GM21381 (cell line): Measurements from ENCODE around the gene PGAP3.
"Not testable (repeated sequence)": the region's sequence is repeated elsewhere in the genome, so short reads cannot be mapped to it uniquely, and the experiment has no call there.

Source experiments
- ATAC-seq: cut with Tn5 transposase; IDR thresholded peaks from one replicate; pipeline ENCODE4 v1.9.1; 2021; ENCODE audit warnings: mild to moderate bottlenecking, moderate library complexity; ENCODE audit not compliant: unreplicated experiment

The PGAP3 gene

DNA sequence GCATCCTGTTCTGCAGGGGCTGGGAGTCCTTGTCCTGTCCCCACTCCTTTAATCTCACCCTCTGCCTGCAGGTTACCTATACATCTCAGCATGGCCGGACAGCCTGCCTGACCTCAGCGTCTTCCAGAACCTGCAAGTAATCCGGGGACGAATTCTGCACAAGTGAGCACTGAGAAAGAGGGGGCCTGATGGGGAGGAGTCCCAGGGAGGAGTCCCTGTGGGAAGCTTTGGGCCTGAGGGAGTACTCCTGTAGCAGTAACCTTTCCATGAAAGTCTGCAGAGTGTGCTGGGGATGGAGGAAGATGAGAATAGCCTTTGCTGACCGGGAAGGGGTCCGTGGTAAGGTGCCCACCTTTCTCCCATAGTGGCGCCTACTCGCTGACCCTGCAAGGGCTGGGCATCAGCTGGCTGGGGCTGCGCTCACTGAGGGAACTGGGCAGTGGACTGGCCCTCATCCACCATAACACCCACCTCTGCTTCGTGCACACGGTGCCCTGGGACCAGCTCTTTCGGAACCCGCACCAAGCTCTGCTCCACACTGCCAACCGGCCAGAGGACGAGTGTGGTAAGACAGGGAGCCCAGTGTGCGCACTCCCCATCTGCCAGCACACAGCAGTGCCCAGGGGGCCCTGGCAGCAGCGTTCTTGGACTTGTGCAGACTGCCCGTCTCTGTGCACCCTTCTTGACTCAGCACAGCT, 27.7 kb upstream of the PGAP3 start:
- no peak for ATAC-seq

GRCh38 chr17:39714234-39714633, 26.4 kb upstream of the PGAP3 start:
- ATAC-seq: no peak

- ATAC-seq: no peak
Observed at GRCh38 chr17:39711851-39712250, 24.0 kb upstream of the PGAP3 start.

DNA sequence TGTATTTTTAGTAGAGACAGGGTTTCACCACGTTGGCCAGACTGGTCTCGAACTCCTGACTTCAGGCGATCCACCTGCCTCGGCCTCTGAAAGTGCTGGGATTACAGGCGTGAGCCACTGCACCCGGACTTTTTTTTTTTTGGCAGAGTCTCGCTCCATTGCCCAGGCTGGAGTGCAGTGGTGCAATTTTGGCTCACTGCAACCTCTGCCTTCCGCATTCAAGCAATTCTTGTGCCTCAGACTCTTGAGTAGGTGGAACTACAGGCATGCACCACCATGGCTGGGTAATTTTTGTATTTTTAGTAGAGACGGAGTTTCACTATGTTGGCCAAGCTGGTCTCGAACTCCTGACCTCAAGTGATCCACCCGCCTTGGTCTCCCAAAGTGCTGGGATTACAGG, 23.2 kb upstream of the PGAP3 start:
- ATAC-seq: not testable (repeated sequence)

- ATAC-seq: no peak
Observed at GRCh38 chr17:39709998-39710964, 22.4 kb upstream of the PGAP3 start.

GRCh38 chr17:39709319-39709997, 21.6 kb upstream of the PGAP3 start:
- no peak for ATAC-seq

- no peak for ATAC-seq
Observed at GRCh38 chr17:39706921-39707337, 19.1 kb upstream of the PGAP3 start.

GRCh38 chr17:39706383-39706782, 18.5 kb upstream of the PGAP3 start:
- ATAC-seq: no peak

DNA sequence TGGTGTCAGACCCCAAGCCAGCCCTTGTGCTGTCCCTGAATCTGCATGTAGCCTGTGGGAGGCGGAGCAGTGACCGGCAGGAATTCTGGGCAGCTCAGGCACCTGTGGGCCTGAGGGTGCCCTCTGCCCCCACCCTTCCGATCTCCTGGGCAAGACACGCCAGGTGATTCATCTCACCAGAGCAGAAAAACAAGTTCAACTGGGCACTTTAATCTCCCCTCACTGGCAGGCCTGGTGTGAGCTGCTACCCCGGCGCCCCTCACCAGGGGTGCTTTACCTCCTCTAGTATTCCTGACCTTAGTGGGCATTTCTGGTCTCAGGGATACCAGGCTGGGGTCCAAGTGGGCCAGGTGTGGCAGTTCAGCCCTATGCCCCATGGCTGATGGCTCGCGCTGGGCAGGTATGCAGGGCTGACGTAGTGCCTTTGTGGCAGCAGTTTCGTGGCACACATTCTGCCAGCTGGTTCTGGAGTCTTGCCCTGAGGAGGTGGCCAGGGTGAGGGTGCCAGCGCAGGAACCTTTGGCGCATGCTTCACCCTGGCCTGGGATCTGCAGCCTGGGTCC, 18.0 kb upstream of the PGAP3 start:
- no peak for ATAC-seq

DNA sequence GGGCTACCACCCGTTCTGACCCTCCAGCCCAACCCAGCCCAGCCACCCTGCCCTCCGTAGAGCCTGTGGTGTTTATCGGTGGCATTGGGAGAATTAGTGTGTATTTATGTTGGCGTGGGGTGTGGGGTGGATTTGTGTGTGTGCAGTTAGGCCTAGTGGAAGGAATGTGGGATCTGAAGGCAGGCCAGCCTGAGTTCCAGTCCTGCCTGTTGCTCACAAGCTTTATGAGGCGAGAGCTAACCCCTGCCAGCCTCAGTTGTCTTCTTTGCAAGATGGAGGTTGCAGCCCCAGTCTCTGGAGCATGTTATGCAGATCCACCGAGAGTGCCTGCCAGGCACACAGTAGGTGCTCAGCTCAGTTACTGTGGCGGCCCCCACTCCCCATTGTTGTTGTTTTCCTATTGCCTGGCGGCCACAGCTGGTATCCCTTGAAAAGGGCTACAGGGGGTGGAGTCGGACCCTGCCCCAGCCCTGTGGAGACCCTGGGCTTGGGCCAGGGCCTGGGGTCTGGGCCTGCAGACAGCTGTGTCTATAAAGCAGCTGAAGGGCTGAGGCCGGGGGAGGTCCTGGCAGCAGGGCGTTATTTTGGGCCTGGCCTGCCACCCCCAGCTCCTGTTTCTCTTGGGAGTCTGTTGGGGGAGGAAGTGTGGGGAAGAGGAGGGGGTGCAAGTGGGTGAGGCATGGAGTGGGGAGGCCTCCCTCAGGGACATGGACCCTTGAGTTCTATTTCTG, 17.1 kb upstream of the PGAP3 start:
- ATAC-seq: no peak

DNA sequence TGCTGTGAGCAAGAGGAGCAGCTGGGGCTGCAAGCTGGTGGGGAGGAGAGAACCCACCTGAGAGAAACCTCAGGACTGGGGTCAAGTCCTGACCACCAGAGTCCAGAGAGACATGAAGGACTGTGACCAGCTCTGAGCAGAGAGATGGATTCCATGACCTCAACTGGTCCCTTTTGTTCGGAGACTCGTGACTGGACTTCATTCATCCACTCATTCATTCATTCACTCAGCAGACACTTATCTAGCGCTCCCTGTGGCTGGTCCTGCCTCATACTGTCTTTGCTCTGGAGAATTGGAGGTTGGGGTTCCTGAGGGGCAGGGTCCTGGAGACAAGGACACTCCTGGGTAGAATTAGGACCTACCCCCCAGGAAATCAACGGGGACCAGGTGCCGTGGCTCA, 16.1 kb upstream of the PGAP3 start:
- ATAC-seq: no peak

DNA sequence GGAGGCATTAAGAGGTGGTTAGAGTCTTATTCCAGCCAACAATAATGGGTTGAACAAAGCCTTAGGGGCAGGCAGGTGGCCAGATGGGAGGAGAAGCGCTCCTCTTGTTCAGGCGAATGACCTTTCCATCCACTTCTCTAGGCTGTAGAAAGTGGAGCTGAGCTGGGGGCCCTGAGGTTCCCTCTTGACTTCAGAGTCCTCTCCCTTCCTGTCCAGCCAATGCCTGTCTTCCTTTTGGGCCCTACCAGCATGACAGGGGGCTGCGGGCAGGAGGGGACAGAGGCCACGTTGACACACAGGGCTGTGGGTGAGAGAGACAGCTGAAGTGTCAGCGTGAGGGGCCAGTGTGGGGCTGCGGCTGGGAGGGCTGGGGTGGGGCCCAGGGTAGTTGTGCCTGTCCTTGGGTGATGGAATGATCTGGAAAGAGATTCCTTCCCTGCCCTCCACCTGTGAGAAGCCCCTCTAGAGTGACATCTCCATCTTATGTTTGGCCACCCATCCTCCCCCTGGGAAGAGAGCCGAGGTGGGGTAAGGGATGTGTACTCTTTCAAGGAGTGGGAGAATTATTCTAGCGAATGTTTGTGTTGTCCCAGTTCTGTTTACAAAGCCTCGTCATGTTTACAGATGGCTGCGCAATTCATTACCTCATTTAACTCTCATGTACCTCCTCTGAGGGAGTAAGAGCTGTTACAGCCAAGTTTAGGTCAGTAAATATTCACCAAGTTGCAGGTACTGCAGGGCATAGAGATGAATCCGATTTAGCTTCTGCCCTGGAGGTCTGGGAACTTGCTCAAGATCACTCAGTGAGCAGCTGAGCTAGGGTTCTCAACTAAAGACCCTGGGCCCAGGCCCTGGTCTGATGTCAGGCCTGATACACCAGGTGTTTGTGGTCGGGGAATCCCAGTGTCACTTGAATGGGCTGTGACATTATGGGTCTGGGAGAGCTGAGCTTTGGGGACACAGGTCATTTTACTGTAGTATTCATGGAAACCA, 15.3 kb upstream of the PGAP3 start:
- ATAC-seq: no peak

DNA sequence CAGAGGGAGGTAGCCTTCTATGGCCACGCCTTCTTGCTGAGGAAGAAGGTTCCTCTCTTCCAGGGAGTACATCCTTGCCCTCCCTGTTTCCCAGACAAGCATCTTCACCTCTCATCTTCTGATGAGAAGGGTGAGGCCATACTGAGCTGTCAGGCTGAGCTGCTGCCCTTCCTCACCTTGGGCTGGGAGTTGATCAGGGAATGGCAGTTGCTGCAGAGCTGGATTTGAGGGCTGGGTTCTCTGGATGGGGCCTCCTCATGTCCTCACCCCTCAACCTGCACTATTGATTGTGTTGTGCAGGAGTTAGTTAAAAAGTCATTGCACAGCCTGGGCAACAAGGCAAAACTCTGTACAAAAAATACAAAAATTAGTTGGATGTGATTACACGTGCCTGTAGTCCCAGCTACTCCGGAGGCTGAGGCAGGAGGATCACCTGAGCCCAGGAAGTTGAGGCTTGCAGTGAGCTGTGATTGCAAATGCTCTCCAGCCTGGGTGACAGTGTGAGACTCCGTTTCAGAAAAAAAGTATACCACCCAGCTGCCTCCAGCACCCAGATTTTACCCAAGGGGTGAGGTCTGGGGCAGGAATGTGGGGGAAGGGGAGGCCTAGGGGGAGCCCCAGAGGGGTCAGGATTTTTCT, 14.0 kb upstream of the PGAP3 start:
- no peak for ATAC-seq

DNA sequence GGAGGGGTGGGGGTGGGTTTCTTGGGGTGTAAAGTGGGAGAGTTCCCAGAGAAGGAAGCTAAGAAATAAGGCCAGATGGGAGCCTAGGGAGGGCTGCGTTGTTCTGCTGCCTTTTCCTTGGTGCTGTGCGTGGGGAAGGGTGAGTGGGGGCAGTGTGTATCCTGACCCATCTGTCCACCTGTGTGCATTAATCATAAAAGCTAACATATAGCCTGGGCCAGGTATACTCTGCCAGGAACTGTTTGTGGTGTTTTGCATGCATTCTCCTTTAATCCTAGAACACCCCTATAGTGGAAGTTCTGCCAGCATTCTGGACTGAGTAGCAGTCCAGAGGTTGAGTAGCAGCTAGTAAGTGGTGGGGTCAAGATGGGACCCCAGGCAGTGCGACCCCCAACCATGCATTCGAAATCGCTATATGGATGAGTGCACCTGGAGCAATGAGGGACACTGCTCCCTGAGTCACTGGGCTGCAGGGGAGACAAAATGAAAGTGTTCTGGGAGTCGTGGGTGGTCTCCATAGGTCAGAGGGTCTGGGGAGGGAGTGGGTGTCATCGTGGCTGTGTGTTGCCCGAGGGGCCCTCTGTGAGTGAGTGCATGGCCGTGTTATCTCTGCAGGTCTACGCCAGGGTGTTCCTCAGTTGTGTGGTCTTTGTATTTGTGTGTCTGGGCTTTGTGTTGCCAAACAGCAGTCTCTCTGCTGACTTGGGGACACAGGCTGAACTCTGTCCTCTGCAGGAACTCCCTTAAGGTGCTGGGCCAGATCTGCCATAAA, 13.3 kb upstream of the PGAP3 start:
- ATAC-seq: no peak

DNA sequence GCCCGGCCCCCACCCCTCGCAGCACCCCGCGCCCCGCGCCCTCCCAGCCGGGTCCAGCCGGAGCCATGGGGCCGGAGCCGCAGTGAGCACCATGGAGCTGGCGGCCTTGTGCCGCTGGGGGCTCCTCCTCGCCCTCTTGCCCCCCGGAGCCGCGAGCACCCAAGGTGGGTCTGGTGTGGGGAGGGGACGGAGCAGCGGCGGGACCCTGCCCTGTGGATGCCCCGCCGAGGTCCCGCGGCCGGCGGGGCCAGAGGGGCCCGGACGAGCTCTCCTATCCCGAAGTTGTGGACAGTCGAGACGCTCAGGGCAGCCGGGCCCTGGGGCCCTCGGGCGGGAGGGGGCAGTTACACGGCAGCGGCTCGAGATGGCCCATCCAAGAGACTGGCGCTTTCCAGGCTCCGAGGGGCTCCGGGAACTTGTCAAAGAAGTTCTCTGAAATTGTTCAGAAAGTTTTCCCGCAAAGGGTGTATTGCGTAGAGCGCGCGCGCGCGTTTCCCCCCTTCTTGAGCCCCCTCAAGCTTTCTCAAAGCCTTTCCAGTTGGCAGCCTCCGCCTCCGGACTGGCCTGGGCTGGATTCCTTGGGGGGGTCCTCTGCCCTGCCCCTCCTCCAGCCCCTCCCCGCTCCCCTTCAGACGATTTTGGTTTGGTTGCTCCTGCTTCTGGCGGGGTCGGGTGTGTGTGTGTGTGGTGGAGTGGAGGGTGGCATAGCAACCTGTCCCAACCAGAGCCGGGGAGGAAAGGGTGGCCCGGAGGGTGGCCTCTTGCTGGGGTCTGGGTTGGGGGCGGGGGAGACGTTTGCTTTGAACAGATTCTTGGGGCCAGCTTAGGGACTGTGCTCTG, 12.5 kb upstream of the PGAP3 start:
- ATAC-seq: no peak

GRCh38 chr17:39699818-39700147, 11.9 kb upstream of the PGAP3 start, which contains the start of gene ERBB2:
TSS of gene ERBB2 (plus strand) at chr17:39700064. CDS start at chr17:39700239, 175 bp downstream.
- ATAC-seq: no peak

GRCh38 chr17:39699157-39699817, 11.4 kb upstream of the PGAP3 start:
- not testable (repeated sequence) for ATAC-seq
